Stimulated activated CD8-positive, alpha-beta memory T cell treated with anti-CD3 and anti-CD28 coated beads, Interleukin-12 subunit alpha, Interleukin-12 subunit beta, amount 100 ng/mL, for 4 hours (primary cell): ENCODE measurements around the gene ADPRH.
"Not testable (repeated sequence)": the region's sequence is repeated elsewhere in the genome, so short reads cannot be mapped to it uniquely, and the experiment has no call there.

ENCODE experiments used
- DNase-seq: peaks from one replicate; pipeline ENCODE4 v3.0.0-alpha.2; 2020; ENCODE audit warnings: low read depth

ADPRH gene

DNA sequence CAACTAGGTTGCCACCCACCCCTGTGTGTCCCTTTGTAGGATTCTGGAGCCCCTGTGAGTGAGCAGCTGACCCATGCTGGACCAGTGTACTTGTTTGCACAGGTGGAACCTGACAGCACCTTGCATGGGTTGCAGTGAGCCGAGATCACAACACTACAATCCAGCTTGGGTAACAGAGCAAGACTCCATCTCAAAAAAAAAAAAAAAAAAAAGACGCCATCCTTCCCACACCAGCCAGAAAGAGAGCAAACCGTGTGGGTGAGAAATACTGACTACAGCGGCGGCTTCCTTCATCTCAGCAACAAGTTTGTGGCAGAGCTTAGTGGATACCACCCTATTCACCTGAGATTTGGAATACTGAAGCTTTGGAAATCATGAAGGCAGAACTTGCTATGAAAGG, 19.1 kb upstream of the ADPRH start:
- DNase-seq: no peak

DNA sequence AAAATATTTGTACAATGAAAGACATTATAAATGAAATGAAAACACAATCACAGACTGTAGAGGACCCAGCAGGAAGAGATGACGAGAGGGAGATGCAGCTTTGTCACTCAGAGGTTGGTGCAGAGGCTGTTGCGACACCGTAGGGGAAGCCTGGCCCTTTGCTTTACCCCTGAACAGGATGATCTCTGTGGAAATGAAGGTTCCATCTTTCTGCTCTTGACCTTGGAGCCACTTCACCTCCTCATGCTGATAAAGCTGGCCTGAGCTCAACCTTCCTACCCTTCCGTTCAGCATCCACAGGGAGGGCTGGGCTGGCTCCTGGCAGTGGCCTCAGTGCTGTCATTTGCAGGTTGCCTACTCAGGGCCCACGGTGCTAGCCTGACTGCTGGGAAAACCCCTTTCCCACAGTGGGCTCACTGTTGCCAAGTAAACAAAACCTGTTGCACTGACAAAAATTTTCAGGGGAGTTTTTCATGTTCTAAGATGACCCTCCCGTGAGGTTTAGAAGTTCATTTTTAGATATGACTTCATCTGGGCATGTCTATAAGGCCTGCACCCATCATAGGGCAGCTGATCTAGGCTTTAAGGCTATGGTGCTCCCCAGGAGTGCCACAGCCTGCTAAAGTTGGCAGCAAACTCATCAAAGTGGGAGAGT, 16.9 kb upstream of the ADPRH start:
- DNase-seq: no peak

DNA sequence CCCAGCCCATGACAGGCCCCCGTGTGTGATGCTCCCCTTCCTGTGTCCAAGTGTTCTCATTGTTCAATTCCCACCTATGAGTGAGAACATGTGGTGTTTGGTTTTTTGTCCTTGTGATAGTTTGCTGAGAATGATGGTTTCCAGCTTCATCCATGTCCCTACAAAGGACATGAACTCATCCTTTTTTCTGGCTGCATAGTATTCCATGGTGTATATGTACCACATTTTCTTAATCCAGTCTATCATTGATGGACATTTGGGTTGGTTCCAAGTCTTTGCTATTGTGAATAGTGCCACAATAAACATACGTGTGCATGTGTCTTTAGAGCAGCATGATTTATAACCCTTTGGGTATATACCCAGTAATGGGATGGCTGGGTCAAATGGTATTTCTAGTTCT, 16.0 kb upstream of the ADPRH start:
- DNase-seq: not testable (repeated sequence)

DNA sequence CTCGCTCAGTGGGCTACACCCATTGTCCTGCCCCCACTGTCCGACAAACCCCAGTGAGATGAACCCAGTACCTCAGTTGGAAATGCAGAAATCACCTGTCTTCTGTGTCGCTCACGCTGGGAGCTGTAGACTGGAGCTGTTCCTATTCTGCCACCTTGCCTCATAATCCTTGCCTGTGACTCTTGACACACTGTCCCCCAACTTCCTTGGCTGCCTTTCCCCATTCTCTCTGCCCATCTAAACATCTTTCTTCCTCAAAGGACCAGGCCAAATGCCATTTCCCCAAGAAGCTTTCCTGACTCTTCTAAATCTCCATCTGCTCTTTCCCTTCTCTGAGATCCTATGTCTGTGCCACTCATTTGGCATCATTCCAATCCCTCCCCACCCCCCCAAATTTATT, 10.1 kb upstream of the ADPRH start:
- no peak for DNase-seq

DNA sequence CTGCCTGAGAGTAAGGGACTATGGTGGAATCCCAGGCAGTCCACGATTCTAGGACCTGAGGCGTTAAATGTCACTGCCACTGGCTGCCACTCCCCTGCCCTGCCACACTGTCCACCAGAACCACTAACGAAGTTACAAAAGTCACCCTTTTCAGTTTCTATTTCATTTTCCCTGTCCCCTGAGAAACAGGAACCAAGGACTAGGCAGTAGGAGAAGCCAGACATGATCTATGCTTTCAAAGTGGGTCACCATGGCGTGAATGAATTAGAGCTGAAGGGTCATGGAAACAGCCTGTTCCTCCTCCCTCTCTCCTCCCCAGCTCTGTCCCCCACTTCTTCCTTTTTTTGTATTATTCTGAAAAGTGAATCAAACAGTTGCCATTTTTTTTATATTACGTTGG, 9.1 kb upstream of the ADPRH start:
- no peak for DNase-seq

DNA sequence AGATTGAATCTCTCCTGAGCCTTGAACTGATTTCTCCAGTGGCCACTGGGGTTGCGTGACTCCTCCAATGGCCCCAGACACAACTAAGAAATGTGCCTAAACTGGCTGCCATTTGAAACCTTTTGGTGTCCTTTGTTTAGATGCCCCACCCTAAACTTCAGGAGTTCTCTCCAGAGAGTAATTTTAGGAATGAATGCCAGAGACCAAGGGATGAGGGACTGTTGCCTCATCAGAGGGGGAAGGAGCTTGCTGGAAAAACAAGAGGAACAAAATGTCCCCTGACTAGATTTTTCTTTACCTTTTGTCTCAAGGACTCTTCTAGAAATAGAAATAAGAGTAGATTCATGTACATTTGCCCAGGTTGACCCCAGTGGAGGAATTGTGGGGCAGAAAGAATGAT, 8.1 kb upstream of the ADPRH start:
- DNase-seq: no peak

DNA sequence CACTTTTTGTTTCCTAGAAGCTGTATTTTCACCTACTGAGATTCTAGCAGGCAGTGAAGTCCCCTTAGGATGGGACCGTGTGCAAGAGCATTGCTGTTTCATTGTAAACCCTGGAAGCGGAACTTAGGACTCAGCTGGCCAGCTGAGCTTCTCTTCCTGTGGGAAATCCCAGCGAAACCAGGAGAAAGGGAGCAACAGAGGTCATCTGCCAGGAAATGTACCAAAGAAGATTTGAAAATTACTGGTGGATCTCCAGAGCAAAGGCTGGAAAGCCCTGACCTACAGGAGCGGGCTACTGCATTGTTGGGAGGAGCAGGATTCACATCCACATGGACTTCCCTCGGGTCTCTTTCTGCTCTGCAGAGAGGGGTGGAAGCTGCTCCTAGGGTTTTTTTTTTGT, 7.6 kb upstream of the ADPRH start:
- no peak for DNase-seq

DNA sequence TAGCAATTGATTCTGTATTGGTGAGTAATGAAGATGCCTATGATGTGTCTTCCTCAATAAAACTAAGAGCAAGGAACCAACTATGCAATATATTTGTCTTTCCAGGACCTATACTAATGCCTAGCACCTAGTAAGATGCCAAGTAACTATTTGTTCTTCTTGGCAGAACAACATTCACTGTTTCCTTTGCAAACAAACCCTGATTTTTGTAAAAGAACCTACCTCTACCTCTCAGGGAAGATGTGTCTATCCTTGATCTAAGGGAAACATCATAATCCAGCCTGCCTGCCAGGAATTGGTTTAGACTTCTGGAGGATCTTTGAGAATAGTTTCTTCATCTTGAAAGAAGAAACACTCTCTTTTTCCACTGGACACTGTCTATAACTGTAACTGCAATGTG, 3.8 kb upstream of the ADPRH start:
- DNase-seq: no peak

DNA sequence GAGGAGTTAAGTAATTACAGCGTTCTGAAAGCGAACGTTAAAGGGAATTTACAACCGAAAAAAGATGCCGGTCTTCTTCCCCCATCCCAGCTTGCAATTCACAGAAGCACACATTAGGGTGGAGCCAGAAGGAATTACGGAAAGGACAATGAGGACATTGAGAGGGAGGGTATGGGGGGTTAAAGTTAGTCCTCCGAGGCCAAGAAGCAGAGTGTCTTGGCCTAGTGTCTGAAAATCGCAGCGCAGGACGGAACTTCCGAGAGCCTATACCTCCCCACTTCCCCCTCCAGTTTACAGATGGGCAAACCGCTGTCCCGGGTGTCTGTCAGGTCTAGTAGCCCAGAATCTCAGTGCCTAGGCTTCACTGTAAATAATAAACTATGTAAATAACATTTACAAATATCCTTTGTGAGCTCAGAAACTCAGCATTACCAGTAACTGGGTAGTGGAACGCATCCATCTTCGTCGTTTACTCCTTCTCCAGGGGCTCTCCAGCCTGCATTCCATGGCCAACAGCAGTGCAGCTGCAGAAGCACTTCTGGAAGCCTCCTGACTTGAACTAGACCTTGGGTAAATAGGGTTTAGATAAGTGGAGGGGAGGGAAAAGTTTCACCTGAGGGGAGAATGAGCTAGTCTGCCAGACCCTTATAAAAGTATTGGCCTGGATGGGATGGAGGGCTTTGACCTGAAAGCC, 922 bp downstream of the ADPRH start:
- no peak for DNase-seq

DNA sequence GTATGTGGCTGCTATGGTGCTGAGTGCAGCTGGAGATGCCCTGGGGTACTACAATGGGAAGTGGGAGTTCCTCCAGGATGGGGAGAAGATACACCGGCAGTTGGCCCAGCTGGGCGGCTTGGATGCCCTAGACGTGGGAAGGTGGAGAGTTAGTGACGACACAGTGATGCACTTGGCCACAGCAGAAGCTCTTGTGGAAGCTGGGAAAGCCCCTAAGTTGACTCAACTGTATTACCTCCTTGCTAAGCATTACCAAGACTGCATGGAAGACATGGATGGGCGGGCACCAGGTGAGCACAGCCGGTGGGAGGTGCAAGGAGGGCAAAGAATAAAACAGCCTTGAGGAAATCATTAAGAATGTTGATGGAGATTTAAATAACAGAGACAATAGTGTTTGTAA, 2.9 kb downstream of the ADPRH start:
- no peak for DNase-seq

DNA sequence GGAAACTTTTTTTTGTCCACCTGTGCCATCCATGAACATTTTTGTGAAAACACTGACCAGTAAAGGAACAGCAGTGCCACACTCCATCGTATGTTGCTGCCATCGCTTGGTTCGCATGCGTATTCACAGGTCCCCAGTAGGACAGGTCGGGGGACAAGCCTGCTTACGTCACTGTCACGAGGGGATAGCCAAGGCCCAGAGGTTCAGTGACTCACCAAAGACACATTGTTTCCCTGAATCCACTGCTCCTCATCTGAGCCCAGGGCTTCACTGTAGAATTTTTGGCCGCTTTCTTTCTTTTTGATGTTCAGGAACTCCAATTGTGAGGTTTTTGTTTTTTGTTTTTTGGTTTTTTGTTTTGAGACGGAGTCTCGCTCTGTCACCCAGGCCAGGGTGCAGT, 5.9 kb downstream of the ADPRH start:
- no peak for DNase-seq

DNA sequence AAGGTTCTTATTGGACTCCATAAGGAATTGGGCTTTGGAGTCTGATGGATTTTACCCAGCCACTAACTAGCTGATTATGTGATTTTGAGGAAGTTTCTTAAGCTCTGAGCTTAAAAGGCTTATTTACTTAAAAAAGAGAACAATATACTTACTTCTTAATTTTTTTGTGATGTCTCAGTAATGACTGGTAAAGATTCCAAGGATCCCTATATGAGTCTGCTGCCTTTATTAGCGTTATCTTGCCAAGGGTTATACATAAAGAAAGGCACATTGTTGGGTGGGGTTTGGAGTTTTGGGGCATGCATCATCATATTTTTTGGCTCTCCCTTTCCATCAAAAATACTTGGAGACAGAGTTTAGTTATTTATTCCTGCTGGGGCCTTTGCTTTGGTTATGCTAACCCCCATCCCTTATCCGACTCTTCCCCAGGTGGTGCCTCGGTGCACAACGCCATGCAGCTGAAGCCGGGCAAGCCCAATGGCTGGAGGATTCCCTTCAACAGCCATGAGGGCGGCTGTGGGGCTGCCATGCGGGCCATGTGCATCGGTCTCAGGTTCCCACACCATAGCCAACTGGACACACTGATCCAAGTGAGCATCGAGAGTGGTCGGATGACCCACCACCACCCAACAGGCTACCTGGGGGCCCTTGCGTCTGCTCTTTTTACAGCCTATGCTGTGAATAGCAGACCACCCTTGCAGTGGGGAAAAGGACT, 6.7 kb downstream of the ADPRH start:
- DNase-seq: no peak

DNA sequence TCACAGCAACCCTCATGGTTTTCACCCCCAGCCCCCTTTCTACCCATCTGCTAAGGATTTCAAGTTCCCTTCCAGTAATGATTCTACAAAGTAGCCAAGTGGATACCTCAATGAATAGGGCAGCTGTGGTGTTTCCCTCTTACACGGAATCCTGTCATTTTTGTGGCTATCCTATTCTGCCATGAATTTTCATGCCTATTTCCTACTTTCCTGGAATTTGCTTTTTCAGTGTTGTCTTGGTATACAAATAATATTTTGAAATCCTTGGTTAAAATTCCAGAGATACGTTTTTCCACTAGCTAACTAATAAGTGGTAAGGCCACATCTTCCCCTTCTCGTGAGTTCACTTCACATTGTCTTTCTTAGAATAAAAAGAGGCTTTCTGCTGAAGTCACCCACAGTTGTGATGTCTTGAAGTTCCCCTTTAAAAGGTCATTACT, 7.5 kb downstream of the ADPRH start:
- no peak for DNase-seq

DNA sequence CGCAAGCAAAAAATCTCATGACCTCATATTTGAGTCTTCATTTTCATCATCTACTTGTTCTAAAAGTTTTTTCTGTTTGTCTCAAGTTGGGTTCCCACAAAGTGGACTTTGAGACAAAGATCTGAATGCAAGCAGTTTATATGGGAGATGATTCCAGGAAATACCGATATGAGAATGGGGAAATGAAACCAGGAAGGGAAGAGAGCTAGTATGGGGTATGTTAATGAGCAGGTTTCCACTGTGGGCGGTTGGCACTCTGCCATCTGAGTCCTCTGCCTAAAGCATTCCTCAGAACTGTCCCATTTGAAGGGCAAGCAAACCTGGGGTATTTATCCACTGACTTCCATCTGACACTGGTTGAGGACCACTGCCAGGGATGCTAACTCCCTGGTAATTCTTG, 8.8 kb downstream of the ADPRH start:
- no peak for DNase-seq

DNA sequence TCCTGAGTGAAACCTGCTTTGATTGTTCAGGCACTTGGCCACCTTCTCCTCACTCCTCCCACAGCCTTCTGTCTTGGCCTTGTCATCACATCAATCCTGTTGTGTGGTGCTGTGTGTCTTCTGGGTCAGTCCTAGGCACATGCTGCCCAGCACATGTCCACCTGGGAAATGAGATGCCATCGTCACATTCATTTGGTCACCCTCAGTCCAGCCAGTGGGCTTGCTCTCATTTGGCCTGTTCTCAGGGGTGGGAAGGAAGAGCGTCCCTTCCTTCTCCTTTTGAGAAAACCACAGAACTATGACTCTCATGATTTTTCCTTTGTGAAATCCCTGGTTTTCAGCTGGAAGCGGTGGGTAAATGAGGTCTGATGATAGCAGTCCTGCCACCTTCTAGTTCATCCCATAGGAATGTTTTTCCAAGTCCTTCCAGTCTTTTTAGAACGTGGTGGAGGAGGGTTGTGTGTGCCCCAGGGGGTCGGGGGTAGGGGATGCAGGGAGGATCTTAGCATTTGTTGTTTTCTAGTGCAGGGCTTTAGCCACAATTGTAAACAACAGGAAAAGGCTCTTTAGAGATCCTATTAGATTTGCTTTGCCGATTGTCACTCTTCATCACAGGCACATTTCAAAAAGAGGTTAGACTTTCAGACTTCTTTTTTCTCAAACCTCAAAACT, 9.9 kb downstream of the ADPRH start:
- no peak for DNase-seq

DNA sequence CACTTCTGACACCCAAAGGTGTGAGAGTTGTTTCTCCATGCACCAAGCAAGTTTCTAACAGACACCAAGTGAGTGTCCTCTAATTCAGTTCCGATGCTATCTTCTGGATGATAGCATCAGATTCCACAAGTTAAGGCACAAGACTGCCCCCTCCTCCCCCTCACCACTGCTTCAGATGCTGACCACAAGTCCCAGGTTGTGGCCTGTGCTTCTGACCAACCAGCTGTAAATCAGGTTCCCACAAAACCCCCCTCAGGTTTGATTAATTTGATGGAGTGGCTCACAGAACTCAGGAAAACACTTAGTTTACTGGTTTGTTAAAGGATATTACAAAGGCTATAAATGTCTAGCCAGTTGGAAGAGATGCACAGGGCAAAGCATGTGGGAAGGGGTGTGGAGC, 11.4 kb downstream of the ADPRH start:
- DNase-seq: no peak

DNA sequence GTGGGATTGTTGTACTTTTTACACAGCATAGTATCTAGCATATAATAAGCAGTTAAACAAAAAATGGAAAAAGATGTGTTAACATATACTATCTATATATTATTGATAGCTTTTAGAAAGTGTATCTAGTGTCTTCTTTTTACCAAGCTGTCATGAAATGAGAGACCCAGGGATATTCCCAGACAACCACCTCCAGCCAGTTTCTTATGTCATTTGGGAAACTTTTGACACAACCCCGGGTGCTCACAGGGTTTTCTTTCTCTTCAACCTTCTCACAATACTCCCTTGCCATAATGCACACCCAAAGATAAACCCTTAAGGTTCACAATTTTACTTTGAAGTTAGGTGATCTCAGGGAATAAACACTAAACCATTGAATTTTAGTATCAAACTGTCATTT, 13.6 kb downstream of the ADPRH start:
- DNase-seq: no peak

DNA sequence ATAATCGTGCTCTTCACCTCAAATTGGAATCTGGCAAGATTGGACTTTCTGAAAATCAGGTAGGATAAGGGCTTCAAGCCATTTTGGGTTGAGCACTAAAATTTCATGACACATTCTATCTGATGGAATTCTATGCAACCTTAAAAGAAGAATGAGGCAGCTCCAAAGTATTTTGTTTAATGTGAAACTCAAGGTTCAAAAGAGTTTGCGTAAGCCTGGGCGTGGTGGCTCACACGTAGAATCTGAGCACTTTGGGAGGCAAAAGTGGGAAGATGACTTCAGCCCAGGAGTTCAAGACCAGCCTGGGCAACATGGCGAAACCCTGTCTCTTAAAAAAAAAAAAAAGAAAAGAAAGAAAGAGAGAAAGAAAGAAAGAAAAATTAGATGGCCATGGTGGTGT, 14.8 kb downstream of the ADPRH start:
- no peak for DNase-seq

DNA sequence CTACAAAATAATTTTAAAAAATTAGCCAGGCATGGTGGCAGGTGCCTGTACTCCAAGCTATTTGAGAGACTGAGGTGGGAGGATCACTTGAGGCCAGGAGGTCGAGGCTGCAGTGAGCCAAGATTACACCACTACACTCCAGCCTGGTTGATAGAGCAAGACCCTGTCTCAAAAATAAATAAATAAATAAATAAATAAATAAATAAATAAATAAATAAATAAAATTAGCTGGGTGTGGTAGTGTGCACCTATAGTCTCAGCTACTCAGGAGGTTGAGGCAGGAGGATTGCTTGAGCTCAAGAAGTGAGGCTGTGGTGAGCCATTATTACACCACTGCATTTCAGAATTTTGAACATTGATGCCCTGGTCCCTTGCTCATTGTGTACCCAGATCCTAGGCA, 15.6 kb downstream of the ADPRH start:
- DNase-seq: not testable (repeated sequence)

DNA sequence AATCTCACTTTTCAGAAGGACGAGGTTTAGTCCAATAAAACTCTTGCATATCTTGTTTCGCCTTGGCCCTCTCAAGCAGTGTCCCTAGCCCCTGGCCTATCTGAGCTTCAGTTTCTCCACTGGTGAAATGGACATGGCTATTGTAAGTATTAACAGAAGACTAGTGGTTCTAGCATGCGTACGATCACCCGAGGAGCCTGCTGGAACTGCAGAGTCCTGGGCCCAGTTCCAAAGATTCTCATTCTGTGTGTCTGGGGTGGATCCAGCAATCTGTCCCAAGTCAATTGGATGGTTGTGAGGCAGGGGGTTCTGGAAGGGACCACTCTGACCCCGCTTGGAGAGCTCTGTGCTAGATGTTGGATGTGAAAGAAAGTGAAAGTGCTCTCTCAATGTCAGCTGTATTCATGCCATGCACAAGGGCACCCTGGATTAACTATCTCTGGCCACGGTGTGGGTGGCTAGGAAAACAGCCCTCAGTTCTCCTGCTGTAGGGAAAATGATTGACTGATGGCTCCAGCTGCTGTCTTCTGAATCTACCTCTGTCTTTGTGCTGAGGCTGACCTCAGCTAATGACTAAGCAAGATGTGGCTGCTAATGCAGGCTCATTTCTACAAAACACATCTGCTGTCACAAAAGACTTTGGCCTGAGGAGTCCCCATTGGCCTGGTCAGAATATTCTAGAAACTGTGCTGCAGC, 16.5 kb downstream of the ADPRH start:
- DNase-seq: no peak

DNA sequence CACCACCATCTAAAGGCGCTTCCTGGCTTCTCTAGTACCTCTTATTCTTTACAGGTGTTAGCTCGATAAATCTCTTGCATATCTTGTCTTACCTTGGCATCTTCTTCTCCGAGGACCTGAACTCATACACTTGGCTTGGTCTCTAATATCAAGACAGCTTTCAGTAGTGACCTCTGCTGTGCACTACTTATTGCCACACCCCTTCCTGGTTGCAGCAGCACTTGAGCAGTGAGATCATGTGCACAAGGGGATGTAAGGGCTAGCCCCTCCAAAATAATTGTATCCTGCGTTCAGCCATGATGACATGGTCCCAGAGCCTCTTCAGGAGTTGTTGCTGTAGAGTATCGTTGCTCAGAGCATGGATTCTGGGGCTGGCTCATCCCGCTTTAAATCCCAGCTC, 17.1 kb downstream of the ADPRH start:
- DNase-seq: no peak

DNA sequence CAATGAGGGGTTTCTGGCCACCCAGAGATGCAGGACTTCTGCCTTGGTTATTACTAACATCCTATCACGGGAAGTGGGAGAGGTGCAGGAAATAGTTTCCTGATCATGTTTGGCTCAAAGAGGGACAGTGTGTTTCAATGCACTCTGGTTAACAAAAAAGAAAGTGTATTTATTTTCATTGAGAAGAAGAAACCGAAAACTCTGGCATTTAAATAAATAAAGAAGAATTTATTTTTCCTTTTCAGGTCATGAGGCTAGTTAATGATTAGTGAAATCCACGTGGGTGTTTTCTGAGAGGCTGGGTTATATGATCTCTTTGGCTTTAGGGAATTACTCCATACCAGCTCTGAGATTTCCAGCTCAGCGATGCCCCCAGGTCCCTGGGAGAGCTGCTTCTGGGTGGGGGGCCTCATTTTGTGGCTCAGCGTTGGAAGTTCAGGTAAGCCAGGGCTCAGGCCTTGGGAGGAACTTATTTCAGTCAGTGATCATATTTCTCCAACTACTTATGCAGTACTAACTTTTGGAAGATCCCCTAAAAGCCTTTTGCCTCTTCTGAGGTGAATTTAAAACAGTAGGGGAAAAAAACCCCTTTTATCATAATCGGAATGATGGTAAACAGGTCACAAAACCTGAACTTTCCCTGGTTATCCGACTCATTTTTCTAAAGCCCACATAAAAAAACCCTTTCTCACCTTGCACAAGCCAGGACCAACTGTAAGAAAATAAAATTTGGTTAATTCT, 18.4 kb downstream of the ADPRH start, which contains the start of gene PLA1A:
PLA1A (plus strand) TSS at position 338 of the 741 bp plus-strand sequence; CDS start at position 367, 29 bp downstream.
- no peak for DNase-seq
